NCI-H460 (cell line): ENCODE results near the gene FAM9C. TPM values are rescaled to one million over a fixed set of nuclear protein-coding genes. Genes with fewer than 3 reads are reported as not detected.
"Not testable (repeated sequence)": the region's sequence is repeated elsewhere in the genome, so short reads cannot be mapped to it uniquely, and the experiment has no call there.

Experiments
- DNase-seq: peaks from one replicate; pipeline ENCODE4 v3.0.0-alpha.2; 2016; ENCODE audit warnings: low read depth; ENCODE audit errors: extremely low read depth
- total RNA-seq: library from RNA; depleted of rRNA; stranded (reverse); fragments of >200 nt; shearing (Covaris generic); gene quantifications from 2 replicates; pipeline ENCODE4 v1.2.3, GENCODE V29; 2014

The FAM9C gene
- total RNA-seq, 1 experiment from 2014 or later, result not detected

DNA sequence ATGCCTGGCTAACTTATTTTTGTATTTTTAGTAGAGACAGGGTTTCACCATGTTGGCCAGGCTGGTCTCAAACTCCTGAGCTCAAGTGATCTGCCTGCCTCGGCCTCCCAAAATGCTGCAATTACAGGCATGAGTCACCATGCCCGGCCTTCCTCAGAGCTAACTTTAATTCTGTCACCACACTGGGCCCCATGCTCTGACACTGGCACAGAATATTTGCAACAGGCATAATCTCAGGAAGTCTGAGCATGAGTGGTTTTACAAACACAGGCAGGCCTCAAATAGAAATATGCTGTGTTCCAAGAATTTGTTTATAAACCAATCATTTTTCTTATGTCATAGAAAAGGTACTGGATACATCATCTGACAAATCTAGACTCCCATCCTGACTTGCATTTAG is 32.7 kb upstream of the FAM9C start:
- DNase-seq, result no peak

DNA sequence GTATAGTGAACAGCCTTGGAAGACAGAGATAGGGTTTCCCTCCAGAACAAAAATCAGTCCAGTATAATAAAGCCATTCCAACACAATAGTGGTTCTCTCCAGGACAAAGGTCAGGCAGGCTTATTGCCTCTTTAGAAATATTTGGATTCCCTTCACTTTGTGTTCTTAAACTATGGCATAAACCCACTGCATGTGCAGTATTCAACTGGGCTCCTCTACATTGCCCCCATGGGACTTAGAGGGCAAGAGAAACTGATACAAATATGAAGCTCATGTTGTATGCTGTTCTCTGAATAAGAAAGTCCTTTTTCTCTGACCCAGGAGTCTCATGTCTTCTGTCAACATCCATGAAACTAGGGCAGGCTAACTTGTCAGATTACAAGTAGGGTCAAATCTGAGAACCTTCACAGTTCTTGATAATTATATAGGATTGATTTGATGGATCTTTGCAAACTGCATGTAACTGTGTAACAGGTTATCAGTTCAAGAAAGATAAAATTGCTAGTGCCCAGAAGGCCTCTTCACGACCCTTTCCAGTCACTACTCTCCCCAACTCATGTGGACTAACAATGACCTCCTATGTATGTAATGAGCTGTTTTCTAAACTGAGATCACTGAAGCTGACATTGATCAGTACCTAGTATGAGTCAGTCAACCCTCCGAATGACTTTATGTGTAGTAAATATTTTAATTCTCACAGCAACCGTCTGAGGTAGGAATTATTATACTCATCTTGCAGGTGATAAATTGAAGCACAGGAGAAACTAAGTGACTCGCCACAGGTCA is 31.9 kb upstream of the FAM9C start:
- DNase-seq, result no peak

- no peak for DNase-seq
Observed at GRCh38 chrX:13074297-13075262, 30.2 kb upstream of the FAM9C start.

- DNase-seq, result no peak
Observed at GRCh38 chrX:13069771-13070416, 25.5 kb upstream of the FAM9C start.

DNA sequence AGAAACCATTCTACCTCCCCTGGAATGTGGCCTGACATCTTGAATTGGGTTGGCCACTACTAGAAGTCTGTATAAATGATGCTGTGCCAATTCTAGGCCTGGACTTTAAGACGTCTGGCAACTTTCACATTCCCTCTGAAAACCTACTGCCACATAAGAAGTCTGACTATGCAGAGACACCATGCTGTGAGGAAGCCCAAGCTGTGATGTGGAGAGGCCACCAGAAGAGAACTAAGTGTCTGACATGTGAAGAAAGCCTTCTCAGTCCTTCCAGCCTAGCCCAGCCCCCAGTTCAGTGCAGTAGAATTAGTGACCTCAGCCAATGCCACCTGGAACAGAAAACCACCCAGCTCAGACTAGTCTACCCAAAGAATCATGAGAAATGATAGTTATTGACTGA is 24.2 kb upstream of the FAM9C start:
- no peak for DNase-seq

DNA sequence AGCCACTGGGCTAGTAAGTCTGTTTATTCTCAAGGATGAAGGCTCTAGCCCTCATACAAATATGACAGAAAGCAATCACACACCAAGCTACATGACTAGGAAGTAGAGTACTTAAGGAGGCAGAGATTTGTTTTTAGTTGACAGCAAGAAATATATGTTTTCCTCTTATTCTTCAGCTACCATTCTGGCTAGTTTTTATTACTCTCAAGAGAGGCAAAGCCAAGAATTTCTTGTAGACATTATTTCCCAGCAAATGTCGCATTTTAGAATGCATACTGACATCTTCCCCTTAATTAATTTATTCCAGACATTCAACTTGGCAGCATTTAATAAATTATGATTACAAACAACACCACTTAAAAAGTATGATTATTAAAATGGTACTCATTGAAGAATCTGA is 23.4 kb upstream of the FAM9C start:
- DNase-seq, result no peak

- DNase-seq, result no peak
Observed at GRCh38 chrX:13066391-13066790, 22.0 kb upstream of the FAM9C start.

DNA sequence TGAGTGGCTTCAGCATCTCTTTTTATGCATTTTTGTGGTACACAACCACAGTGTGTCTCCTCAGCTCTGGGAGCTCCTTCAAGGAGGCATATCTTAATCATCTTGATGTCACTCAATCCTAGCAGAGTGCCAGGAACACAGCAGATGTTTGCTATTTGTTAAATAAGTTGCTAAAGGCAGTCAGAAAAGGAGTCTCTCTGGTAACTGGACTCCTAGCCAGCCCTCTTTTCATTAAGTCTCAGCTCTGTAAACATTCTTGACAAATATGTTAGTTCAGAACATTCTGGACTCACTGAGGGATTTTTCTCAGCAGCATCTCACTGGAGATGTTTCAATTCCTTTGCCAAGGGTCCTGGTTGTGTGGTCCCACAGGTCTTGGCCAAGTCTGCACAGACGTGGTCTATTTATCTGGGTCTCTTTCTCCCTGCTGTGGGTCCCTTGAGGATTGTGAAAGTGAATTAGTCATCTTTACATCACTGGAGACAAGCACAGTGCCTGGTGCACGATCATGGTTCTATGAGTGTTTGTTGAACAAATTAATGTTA is 20.3 kb upstream of the FAM9C start:
- DNase-seq, result no peak

DNA sequence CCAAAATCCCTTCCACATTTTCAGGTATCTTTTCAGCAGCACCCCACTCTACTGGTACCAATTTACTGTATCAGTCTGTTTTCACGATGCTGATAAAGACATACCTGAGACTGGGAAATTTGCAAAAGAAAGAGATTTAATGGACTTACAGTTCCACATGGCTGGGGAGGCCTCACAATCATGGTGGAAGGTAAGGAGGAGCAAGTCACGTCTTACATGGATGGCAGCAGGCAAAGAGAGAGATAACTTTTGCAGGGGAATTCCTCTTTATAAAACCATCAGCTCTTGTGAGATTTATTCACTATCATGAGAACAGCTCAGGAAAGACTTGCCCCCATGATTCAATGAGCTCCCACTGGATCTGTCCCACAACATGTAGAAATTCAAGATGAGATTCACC is 18.7 kb upstream of the FAM9C start:
- DNase-seq, result not testable (repeated sequence)

DNA sequence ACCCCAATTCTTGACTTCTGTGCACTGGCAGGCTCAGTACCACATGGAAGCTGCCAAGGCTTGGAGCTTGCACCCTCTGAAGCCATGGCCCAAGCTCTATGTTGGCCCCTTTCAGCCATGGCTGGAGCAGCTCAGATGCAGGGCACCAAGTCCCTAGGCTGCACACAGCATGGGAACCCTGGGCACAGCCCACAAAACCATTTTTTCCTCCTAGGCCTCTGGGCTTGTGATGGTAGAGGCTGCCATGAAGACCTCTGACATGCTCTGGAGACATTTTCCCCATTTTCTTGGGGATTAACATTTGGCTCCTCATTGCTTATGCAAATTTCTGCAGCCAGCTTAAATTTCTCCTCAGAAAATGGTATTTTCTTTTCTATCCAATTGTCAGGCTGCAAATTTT is 17.9 kb upstream of the FAM9C start:
- not testable (repeated sequence) for DNase-seq

- not testable (repeated sequence) for DNase-seq
Observed at GRCh38 chrX:13061215-13061708, 16.8 kb upstream of the FAM9C start.

- peak; percentile 8 for DNase-seq
Observed at GRCh38 chrX:13059637-13060499, 15.4 kb upstream of the FAM9C start.

- no peak for DNase-seq
Observed at GRCh38 chrX:13055486-13055885, 11.1 kb upstream of the FAM9C start.

- no peak for DNase-seq
Observed at GRCh38 chrX:13053171-13053570, 8.8 kb upstream of the FAM9C start.

DNA sequence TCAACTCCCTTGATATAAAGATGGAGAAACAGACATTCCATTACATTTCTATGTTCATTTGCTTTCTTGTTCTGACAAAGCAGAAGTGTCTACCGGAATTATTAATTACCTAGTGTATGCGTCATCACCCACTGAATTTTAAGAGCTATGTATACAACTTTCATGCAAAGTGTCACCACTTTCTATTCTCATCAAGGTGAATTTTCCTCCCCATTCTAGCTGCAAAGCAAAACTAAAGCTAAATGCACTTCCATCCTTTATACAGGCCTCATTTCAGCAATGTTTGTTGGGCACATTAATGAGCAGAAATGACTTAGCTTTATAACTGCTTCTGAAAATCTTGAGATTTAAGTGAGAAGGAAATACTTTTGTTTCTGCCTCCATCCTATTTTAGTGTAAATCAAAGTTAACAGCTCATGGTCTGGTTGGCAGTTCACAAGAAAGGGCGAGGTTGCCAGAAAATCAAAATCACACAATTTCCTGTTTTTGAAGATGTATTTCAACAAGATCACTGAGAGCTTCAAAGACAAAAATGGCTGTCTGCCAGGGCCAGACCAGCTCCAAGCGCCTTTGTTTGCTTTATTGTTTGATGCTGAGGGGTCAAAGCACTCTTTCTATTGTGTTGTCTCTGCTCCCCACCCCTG is 7.2 kb upstream of the FAM9C start:
- DNase-seq, result no peak

- DNase-seq, result no peak
Observed at GRCh38 chrX:13051167-13051528, 6.7 kb upstream of the FAM9C start.

DNA sequence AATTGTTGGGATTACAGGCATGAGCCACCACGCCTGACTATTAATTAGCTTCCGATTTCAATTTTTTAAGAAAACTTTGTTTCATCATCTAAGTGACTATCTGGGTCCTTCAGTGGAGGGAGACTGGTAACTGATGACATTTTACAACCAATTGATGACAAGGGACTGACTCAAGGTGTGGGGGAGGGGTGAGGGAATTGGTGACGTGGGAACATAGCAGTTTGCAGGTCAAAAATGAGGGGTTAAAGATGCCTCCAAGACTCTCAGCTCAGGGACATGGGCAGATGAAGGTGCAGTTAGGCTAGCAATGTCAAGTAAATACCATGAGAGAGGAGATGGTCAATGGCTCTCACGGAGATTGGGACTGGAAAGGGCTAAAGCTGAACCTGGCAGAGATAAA is 5.7 kb upstream of the FAM9C start:
- DNase-seq, result no peak

DNA sequence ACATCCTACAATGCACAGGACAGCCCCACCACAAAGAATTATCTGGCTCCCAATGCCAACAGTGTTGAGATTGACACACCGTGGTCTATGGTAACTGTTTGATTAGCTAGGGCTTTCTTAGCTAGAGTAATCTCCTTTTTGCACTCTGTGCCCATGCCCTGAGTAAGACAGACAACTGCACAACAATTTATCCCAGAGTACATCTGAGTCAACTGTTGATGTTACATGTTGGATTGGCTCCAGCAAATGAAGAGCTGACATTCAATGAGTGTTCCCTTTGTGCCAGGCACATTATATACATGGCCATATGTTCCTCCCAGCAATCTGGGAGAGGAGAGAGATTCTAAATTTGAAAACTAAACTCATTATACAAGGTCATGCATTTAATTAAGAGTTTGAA is 3.9 kb upstream of the FAM9C start:
- DNase-seq, result no peak

- DNase-seq, result no peak
Observed at GRCh38 chrX:13047759-13048158, 3.3 kb upstream of the FAM9C start.
